Stimulated activated CD8-positive, alpha-beta memory T cell treated with anti-CD3 and anti-CD28 coated beads, Interleukin-12 subunit alpha, Interleukin-12 subunit beta, amount 100 ng/mL, for 4 hours (primary cell): ENCODE measurements around the gene GMDS.

Experiments
- DNase-seq: peaks from one replicate; pipeline ENCODE4 v3.0.0-alpha.2; 2020; ENCODE audit warnings: low read depth

The GMDS gene

GRCh38 chr6:1940381-1940780 is 305.0 kb downstream of the GMDS start:
- no peak for DNase-seq

- no peak for DNase-seq
These were observed 312.1 kb downstream of the GMDS start for GRCh38 chr6:1933292-1933691.

- no peak for DNase-seq
These were observed 313.6 kb downstream of the GMDS start for GRCh38 chr6:1931817-1932216.

- no peak for DNase-seq
These were observed 315.0 kb downstream of the GMDS start for GRCh38 chr6:1930356-1930755.

- no peak for DNase-seq
These were observed 315.5 kb downstream of the GMDS start for GRCh38 chr6:1929931-1930330.

DNA sequence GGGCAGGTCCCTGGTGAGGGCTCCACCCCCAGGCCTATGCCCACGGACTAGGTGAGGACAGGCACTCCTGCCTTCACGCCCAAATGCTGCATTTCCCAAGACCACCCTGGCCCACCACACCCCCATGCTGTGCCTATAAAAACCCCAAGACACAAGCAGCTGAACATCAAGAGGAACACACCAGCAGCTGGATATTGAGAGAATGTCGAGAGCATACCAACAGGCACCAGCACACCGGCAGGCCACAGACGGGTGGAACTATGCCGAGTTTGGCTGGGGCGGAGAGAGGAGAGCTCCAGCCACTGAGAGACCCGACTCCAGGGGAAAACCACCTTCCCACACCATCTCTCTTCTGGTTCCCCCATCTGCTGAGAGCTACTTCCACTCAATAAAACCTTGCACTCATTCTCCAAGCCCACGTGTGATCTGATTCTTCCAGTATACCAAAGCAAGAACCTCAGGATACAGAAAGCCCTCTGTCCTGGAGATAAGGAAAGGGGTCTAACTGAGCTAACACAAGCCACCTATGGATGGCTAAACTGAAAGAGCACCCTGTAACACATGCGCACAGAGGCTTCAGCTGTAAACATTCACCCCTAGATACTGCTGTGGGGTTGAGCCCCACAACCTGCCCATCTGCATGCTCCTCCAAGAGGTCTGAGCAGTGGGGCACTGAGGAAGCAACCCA is 319.5 kb downstream of the GMDS start:
- no peak for DNase-seq

GRCh38 chr6:1923449-1923848 is 322.0 kb downstream of the GMDS start:
- DNase-seq = no peak

GRCh38 chr6:1917626-1918371 is 327.6 kb downstream of the GMDS start:
- no peak for DNase-seq

- DNase-seq = no peak
These were observed 328.9 kb downstream of the GMDS start for GRCh38 chr6:1916334-1917070.

DNA sequence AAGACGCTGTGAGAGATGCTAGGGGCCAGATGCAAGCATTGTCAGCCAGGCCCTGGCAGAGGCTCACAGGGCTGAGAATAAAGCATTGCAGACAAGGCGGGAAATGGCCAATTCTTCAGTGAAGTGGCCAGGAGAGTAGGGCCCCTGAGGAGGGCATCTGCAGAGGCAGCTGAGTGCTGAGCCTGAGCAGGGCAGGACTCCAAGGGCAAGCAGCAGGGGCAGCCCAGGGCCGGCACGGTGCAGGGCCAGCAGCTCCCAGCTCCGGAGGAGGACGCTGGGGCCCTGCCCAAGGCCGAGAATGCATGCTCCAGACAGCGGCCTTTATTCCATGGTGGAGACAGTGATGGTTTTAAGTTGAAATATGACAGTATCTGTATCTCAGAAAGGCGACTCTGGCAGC is 330.2 kb downstream of the GMDS start:
- no peak for DNase-seq

GRCh38 chr6:1913577-1913976 is 331.8 kb downstream of the GMDS start:
- DNase-seq = no peak

- no peak for DNase-seq
These were observed 332.7 kb downstream of the GMDS start for GRCh38 chr6:1912731-1913130.

- DNase-seq = no peak
These were observed 333.9 kb downstream of the GMDS start for GRCh38 chr6:1911474-1911873.

- no peak for DNase-seq
These were observed 334.6 kb downstream of the GMDS start for GRCh38 chr6:1910621-1911407.

- no peak for DNase-seq
These were observed 336.6 kb downstream of the GMDS start for GRCh38 chr6:1908784-1909183.

DNA sequence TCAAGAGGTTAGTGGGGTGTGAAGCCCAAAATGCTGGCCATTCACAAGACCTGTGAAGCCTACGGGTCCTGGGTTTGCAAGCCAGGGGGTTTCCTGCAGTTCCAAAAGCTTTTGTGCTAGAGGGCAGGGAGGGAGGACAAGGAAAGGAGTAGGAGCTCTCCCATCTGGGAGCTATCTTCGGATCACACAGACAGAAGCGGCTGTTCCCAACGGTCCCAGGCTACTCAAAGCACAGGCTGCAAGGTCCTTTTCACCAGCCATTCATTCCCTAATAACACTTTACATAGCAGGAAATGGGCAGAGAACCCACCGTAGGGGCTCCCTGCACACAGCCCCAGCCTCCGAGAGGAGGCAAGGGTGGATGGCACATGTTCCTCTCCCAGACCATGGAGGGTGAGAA is 338.8 kb downstream of the GMDS start:
- DNase-seq = no peak

GRCh38 chr6:1906014-1906413 is 339.4 kb downstream of the GMDS start:
- DNase-seq = no peak

GRCh38 chr6:1904898-1905297 is 340.5 kb downstream of the GMDS start:
- no peak for DNase-seq

DNA sequence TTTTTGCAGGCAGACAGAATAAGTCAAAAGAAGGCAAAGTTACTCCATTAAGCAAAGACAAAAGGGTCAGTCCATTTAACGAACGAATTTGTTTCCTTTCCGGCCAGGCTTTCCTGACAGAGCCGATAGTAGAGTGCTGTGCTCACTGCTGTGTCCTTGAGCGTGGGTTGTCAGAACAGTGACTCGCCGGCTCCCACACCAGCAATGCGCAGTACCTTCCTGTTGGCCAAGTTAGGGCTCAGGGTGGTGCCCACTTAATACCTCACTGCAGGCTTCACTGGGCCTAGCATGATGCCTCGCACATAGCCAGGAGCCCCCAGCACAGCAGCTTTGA is 341.0 kb downstream of the GMDS start:
- DNase-seq = no peak

DNA sequence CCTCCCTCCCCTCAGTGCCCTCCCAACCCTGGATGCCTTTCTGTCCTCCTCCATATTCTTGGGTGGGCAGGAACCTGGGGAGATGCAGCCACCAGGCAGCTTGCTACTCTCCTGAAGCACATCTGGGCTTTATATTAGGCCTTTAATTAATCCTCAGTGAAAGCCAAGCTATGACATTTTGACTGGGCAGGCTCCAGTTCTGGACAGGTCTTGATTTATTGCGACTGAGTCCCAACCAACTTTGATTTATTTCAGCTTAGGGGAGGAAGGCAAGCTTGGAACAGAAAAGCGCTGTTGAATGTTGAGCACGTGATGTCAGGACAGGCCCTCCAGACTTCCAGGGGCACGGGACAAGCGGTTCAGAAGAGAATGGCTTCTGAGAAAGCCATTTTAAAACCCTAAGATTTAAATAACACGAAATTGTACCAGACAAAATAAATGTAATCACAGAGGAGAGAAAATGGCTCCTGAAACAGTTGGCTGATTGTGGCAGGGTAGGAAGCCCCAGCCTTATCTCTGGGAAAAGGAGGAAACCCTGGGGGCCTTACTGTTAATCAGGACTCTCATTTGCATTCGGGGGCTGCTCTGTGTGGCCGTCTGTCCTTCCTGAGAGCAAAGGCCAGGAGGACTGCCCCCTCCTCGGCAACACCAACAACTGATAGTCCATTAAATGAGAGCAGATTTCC is 341.5 kb downstream of the GMDS start:
- DNase-seq = no peak

DNA sequence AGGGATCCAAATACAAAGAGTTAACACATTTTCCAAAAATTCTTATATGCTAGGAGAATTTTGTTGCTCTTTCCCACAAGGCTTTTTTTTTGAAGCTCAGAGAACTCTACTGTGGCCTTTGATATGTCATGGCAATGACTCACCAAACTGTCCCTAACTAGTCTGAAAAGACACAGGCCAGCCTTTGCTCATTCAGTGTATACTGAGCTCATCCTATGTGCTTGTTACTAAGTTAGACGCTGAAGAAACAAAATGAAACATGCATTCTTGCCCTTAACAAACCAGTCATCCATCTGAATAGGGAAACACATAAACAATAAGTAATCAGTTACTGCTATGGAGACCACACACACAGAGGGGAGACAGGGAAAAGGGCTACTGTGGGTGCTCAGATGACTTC is 343.8 kb downstream of the GMDS start:
- DNase-seq = no peak

DNA sequence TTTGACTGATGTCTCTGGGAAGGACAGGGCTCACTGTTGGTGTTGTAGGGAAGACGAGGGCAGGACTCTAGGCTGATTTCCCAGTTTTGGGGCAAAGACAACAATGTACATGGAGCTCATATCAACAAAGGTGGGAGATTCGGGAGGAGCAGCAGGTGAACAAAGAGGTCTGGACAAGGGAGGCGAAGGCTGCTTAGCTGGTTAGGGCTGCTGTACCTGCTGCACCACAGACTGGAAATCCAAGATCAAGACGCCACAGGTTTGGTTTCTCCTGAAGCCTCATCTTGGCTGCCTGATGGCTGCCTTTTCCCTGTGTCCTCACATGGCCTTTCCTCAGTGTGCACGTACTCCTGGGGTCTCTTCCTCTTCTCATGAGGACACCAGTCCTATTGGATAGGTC is 348.5 kb downstream of the GMDS start:
- DNase-seq = no peak
